ENCODE data around the gene PFKFB4.

Gene PFKFB4

GRCh38 chr3:48581621-48582481 lies 25.2 kb upstream of the PFKFB4 start:
- TF ChIP-seq, protein P1, sequence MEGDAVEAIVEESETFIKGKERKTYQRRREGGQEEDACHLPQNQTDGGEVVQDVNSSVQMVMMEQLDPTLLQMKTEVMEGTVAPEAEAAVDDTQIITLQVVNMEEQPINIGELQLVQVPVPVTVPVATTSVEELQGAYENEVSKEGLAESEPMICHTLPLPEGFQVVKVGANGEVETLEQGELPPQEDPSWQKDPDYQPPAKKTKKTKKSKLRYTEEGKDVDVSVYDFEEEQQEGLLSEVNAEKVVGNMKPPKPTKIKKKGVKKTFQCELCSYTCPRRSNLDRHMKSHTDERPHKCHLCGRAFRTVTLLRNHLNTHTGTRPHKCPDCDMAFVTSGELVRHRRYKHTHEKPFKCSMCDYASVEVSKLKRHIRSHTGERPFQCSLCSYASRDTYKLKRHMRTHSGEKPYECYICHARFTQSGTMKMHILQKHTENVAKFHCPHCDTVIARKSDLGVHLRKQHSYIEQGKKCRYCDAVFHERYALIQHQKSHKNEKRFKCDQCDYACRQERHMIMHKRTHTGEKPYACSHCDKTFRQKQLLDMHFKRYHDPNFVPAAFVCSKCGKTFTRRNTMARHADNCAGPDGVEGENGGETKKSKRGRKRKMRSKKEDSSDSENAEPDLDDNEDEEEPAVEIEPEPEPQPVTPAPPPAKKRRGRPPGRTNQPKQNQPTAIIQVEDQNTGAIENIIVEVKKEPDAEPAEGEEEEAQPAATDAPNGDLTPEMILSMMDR (IDR thresholded peaks at IDR 0.05; ENCODE audit: low read depth, low read length) = no peak

GRCh38 chr3:48576647-48577046 lies 20.0 kb upstream of the PFKFB4 start:
- H3K9me3 ChIP-seq (ENCODE audit: severe bottlenecking) = no peaks in the 10 kb centered on the region
- TF ChIP-seq, protein P1 (IDR thresholded peaks at IDR 0.05; ENCODE audit: low read depth, low read length) = no peak
- H3K27me3 ChIP-seq (ENCODE audit: insufficient read depth, low read depth, severe bottlenecking) = no peaks in the 10 kb centered on the region
- no peak overlapping the region for H3K4me3 ChIP-seq (ENCODE audit: low read depth, low read length)
- no peak overlapping the region for H3K27ac ChIP-seq
- H3K36me3 ChIP-seq = peaks cover 18% of the 10 kb centered on the region
- no peak for DNase-seq

More at GRCh38 chr3:48581621-48582481, 25.2 kb upstream of the PFKFB4 start:
- Histone ChIP-seq H3K27ac (no peak overlapping the region), H3K27me3 (ENCODE audit: insufficient read depth, low read depth, severe bottlenecking) (no peaks in the 10 kb centered on the region), H3K36me3 (peaks cover 26% of the 10 kb centered on the region), H3K4me3 (ENCODE audit: low read depth, low read length) (no peak overlapping the region), H3K9me3 (ENCODE audit: severe bottlenecking) (no peaks in the 10 kb centered on the region)
- no peak for DNase-seq

DNA sequence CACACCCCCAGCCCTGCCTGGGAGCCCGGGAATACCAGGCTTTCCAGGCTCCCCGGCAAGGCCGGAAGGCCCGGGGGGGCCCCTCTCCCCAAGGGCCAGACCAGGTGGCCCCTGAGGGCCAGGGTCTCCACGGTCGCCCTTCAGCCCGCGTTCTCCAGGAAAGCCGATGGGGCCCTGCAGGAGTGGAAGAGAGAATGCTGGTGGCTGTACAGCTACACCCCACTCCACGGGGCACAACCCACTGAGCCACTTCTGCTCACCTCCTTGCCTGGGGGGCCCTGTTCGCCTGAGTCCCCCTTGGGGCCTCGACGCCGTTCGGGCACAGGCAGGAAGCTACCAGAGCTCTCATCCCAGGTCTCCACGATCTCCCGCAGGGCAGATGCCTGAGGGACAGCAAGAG lies 18.8 kb upstream of the PFKFB4 start:
- Histone ChIP-seq H3K27ac (no peak overlapping the region), H3K36me3 (peaks cover 13% of the 10 kb centered on the region), H3K4me3 (ENCODE audit: low read depth, low read length) (no peak overlapping the region), H3K9me3 (ENCODE audit: severe bottlenecking) (no peaks in the 10 kb centered on the region), H3K27me3 (ENCODE audit: insufficient read depth, low read depth, severe bottlenecking) (no peaks in the 10 kb centered on the region)
- TF ChIP-seq, protein P1 (IDR thresholded peaks at IDR 0.05; ENCODE audit: low read depth, low read length) = no peak
- no peak for DNase-seq

DNA sequence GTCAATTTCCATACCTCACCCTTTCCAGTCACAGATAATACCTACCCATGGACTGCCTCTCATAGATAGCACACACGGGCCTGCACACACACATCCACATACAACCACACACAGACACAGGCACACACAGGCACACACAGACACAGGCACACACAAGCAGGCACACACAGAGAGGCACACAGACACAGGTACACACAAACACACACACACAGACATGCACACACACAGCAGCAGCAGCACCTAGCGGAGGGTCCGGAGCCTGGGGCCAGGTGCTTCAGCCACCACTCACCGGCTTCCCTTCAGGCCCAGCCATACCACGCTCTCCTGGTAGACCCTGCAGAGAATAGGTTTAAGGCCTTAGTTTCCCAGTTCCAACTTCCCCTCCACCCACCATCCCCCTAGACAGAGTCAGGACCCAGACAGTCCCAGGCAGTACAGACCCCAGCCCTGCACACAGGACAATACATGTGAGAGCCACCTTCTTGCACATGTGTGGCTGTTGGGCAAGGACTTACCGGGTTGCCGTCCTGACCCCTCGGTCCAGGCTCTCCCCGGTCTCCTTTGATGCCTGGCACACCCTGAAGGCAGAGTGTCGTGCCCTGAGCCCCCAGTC lies 17.5 kb upstream of the PFKFB4 start:
- DNase-seq = no peak
- H3K27ac ChIP-seq = no peak overlapping the region
- H3K9me3 ChIP-seq (ENCODE audit: severe bottlenecking) = no peaks in the 10 kb centered on the region
- no peak overlapping the region for H3K4me3 ChIP-seq (ENCODE audit: low read depth, low read length)
- H3K27me3 ChIP-seq (ENCODE audit: insufficient read depth, low read depth, severe bottlenecking) = no peaks in the 10 kb centered on the region
- TF ChIP-seq, protein P1 (IDR thresholded peaks at IDR 0.05; ENCODE audit: low read depth, low read length) = no peak
- peaks cover 15% of the 10 kb centered on the region for H3K36me3 ChIP-seq

- DNase-seq = no peak
- TF ChIP-seq, protein P1 (IDR thresholded peaks at IDR 0.05; ENCODE audit: low read depth, low read length) = no peak
- peaks cover 12% of the 10 kb centered on the region for H3K36me3 ChIP-seq
- no peaks in the 10 kb centered on the region for H3K27me3 ChIP-seq (ENCODE audit: insufficient read depth, low read depth, severe bottlenecking)
- no peaks in the 10 kb centered on the region for H3K9me3 ChIP-seq (ENCODE audit: severe bottlenecking)
- H3K4me3 ChIP-seq (ENCODE audit: low read depth, low read length) = no peak overlapping the region
- no peak overlapping the region for H3K27ac ChIP-seq
These were observed 15.9 kb upstream of the PFKFB4 start for GRCh38 chr3:48572517-48572916.

All from WERI-Rb-1 (cell line).